Thyroid gland (tissue), 4 donors: ENCODE measurements around the gene LRRC51.

Source experiments
- POLR2A ChIP-seq, 2 donors: fragments of 450-650 bp; IDR thresholded peaks; one replicate each; pipeline ENCODE4 v1.6.1; 2017; ENCODE audit warnings: antibody characterized with exemption in 2 of 2, mild to moderate bottlenecking in 2 of 2, moderate library complexity in 1 of 2
- TF ChIP-seq, protein P1 (sequence below), 6 experiments: fragments of 200-600 bp in 3 of 6; fragments of 450-650 bp in 3 of 6; sonication (generic) in 3 of 6; IDR thresholded peaks; one replicate each; pipeline ENCODE4 v1.5.1; 2016 to 2019; ENCODE audit warnings: antibody characterized with exemption in 6 of 6, mild to moderate bottlenecking in 2 of 6, inconsistent platforms in 1 of 6, moderate library complexity in 1 of 6

DNA sequence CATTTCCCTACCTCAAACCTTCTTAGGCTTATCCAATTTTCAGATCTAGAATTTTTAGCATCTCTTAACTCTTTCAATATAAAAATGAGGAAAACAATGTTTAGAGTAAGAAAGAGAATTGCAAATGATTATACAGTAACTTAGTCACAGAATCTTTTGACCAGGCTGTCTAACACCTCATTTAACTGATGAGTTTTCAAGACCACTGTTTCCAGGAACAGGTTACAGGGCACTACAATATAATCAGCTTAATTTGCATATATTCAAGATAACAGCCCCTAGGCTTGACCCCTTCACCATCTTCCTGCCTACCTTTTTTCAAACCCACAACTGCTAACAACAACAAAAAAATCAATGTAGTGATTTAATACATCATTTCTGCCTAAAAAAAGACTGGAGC, 13.0 kb upstream of the LRRC51 start:
- TF ChIP-seq, protein P1, sequence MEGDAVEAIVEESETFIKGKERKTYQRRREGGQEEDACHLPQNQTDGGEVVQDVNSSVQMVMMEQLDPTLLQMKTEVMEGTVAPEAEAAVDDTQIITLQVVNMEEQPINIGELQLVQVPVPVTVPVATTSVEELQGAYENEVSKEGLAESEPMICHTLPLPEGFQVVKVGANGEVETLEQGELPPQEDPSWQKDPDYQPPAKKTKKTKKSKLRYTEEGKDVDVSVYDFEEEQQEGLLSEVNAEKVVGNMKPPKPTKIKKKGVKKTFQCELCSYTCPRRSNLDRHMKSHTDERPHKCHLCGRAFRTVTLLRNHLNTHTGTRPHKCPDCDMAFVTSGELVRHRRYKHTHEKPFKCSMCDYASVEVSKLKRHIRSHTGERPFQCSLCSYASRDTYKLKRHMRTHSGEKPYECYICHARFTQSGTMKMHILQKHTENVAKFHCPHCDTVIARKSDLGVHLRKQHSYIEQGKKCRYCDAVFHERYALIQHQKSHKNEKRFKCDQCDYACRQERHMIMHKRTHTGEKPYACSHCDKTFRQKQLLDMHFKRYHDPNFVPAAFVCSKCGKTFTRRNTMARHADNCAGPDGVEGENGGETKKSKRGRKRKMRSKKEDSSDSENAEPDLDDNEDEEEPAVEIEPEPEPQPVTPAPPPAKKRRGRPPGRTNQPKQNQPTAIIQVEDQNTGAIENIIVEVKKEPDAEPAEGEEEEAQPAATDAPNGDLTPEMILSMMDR (IDR thresholded peaks at IDR 0.05), result no peak
- no peak for TF ChIP-seq POLR2A (IDR thresholded peaks at IDR 0.05)
